GM23338 (cell line): ENCODE data around the gene ATOH8.

Experiments
- CREB1 ChIP-seq: fragments of 250-450 bp; sonication (Bioruptor Pico); IDR thresholded peaks from 2 replicates; pipeline ENCODE4 v1.5.0; 2020; ENCODE audit warnings: low read depth, mild to moderate bottlenecking, moderate library complexity
- CTCF ChIP-seq, 2 experiments: fragments of 200-600 bp in 1 of 2; sonication (generic) in 1 of 2; conservative IDR thresholded peaks; 2 replicates each; pipeline versions ENCODE4 v1.5.1 to v1.6.1; 2016 to 2017; ENCODE audit warnings: antibody characterized with exemption in 2 of 2, low read depth in 2 of 2, mild to moderate bottlenecking in 2 of 2, moderate library complexity in 1 of 2
- ETS1 ChIP-seq: IDR thresholded peaks from 2 replicates; pipeline ENCODE4 v1.6.1; 2016; ENCODE audit warnings: antibody characterized with exemption
- EZH2 ChIP-seq: fragments of 200-600 bp; sonication (generic); IDR thresholded peaks from one replicate; pipeline ENCODE4 v1.8.0; 2017; ENCODE audit warnings: antibody characterized with exemption, mild to moderate bottlenecking, low read depth; ENCODE audit not compliant: unreplicated experiment
- EZH2phosphoT487 ChIP-seq: fragments of 200-600 bp; sonication (generic); IDR thresholded peaks from one replicate; pipeline ENCODE4 v1.8.1; 2018; ENCODE audit warnings: antibody characterized with exemption; ENCODE audit not compliant: unreplicated experiment
- JUNB ChIP-seq: IDR thresholded peaks from one replicate; pipeline ENCODE4 v1.6.1; 2016; ENCODE audit warnings: antibody characterized with exemption; ENCODE audit not compliant: unreplicated experiment
- NANOG ChIP-seq: IDR thresholded peaks from 2 replicates; pipeline ENCODE4 v1.6.1; 2016; ENCODE audit warnings: antibody characterized with exemption, borderline replicate concordance
- POLR2AphosphoS5 ChIP-seq: IDR thresholded peaks from 2 replicates; pipeline ENCODE4 v1.6.1; 2016; ENCODE audit warnings: antibody characterized with exemption, low read depth
- REST ChIP-seq: IDR thresholded peaks from one replicate; pipeline ENCODE4 v1.6.1; 2018; ENCODE audit warnings: antibody characterized with exemption; ENCODE audit not compliant: unreplicated experiment
- STAT1 ChIP-seq: IDR thresholded peaks from one replicate; pipeline ENCODE4 v1.6.1; 2016; ENCODE audit warnings: antibody characterized with exemption; ENCODE audit not compliant: unreplicated experiment
- ZNF114 ChIP-seq: fragments of 250-450 bp; sonication (Bioruptor Pico); IDR thresholded peaks from 2 replicates; pipeline ENCODE4 v1.5.0; 2020; ENCODE audit warnings: mild to moderate bottlenecking, moderate library complexity
- ZNF331 ChIP-seq: fragments of 250-450 bp; sonication (Bioruptor Pico); IDR thresholded peaks from 2 replicates; pipeline ENCODE4 v1.5.0; 2020; ENCODE audit warnings: low read depth, mild to moderate bottlenecking, moderate library complexity
- ZNF462 ChIP-seq: fragments of 250-450 bp; sonication (Bioruptor Pico); IDR thresholded peaks from 2 replicates; pipeline ENCODE4 v1.5.0; 2020; ENCODE audit warnings: mild to moderate bottlenecking, moderate library complexity

GRCh38 chr2:85719609-85720240 lies 34.1 kb upstream of the ATOH8 start:
- TF ChIP-seq CTCF (conservative IDR thresholded peaks at IDR 0.05; ENCODE audit: low read depth in 2 of 2) (no peak), ETS1 (no peak), EZH2phosphoT487 (no peak), EZH2 (no peak), ZNF114 (no peak), CREB1 (CRISPR knock-in tag) (no peak), NANOG (no peak), POLR2AphosphoS5 (no peak), REST (no peak), STAT1 (no peak), ZNF462 (CRISPR knock-in tag) (no peak), JUNB (no peak), ZNF331 (CRISPR knock-in tag) (no peak)
